WTC11 (cell line): Measurements from ENCODE around the gene SURF6. TPM values are rescaled to one million over a fixed set of nuclear protein-coding genes. Genes with fewer than 3 reads are reported as not detected.

Source experiments
- AR ChIP-seq: fragments of 250-450 bp; sonication (Bioruptor Pico); IDR thresholded peaks from 2 replicates; pipeline ENCODE4 v1.9.0; 2021; ENCODE audit warnings: mild to moderate bottlenecking
- ATF1 ChIP-seq: sonication (generic); formaldehyde crosslinking; IDR thresholded peaks from 2 replicates; pipeline ENCODE4 v1.8.1; 2023; ENCODE audit warnings: mild to moderate bottlenecking, moderate library complexity, missing genetic modification reagents
- CBFB ChIP-seq: sonication (generic); formaldehyde crosslinking; IDR thresholded peaks from 2 replicates; pipeline ENCODE4 v1.8.1; 2022; ENCODE audit warnings: mild to moderate bottlenecking, low read depth, missing genetic modification reagents
- CTCF ChIP-seq: fragments of 200-600 bp; IDR thresholded peaks from 2 replicates; pipeline ENCODE4 v1.8.0; 2022; ENCODE audit warnings: antibody characterized with exemption
- E2F1 ChIP-seq: sonication (generic); formaldehyde crosslinking; IDR thresholded peaks from 2 replicates; pipeline ENCODE4 v1.8.0; 2022; ENCODE audit warnings: mild to moderate bottlenecking, missing genetic modification reagents
- E2F5 ChIP-seq: sonication (generic); formaldehyde crosslinking; IDR thresholded peaks from 2 replicates; pipeline ENCODE4 v1.8.1; 2022; ENCODE audit warnings: mild to moderate bottlenecking, moderate library complexity, missing genetic modification reagents
- ELF4 ChIP-seq: sonication (generic); formaldehyde crosslinking; IDR thresholded peaks from 2 replicates; pipeline ENCODE4 v1.8.1; 2022; ENCODE audit warnings: low read depth, mild to moderate bottlenecking, moderate library complexity, missing genetic modification reagents
- FOXP1 ChIP-seq: sonication (generic); formaldehyde crosslinking; IDR thresholded peaks from 2 replicates; pipeline ENCODE4 v1.8.0; 2022; ENCODE audit warnings: missing genetic modification reagents, mild to moderate bottlenecking, moderate library complexity, borderline replicate concordance
- GRHL2 ChIP-seq: fragments of 250-450 bp; sonication (Bioruptor Pico); IDR thresholded peaks from 2 replicates; pipeline ENCODE4 v1.8.0; 2022; ENCODE audit warnings: mild to moderate bottlenecking, moderate library complexity; ENCODE audit not compliant: insufficient replicate concordance, severe bottlenecking
- HMGA2 ChIP-seq: fragments of 250-450 bp; sonication (Bioruptor Pico); IDR thresholded peaks from 2 replicates; pipeline ENCODE4 v1.4.0; 2021; ENCODE audit warnings: mild to moderate bottlenecking, moderate library complexity
- NFATC4 ChIP-seq: fragments of 250-450 bp; sonication (Bioruptor Pico); IDR thresholded peaks from 2 replicates; pipeline ENCODE4 v1.9.0; 2021; ENCODE audit warnings: mild to moderate bottlenecking
- NFE2L1 ChIP-seq: sonication (generic); formaldehyde crosslinking; IDR thresholded peaks from 2 replicates; pipeline ENCODE4 v1.8.1; 2023; ENCODE audit warnings: missing genetic modification reagents
- NR1H2 ChIP-seq: sonication (generic); formaldehyde crosslinking; IDR thresholded peaks from 2 replicates; pipeline ENCODE4 v1.9.0; 2021; ENCODE audit warnings: mild to moderate bottlenecking, moderate library complexity, missing genetic modification reagents
- TEAD4 ChIP-seq: sonication (generic); formaldehyde crosslinking; IDR thresholded peaks from 2 replicates; pipeline ENCODE4 v1.8.0; 2022; ENCODE audit warnings: mild to moderate bottlenecking, missing genetic modification reagents
- ZBTB21 ChIP-seq: sonication (generic); formaldehyde crosslinking; IDR thresholded peaks from 2 replicates; pipeline ENCODE4 v1.8.1; 2023; ENCODE audit warnings: mild to moderate bottlenecking, missing genetic modification reagents, borderline replicate concordance
- ZBTB43 ChIP-seq: sonication (generic); formaldehyde crosslinking; IDR thresholded peaks from 2 replicates; pipeline ENCODE4 v1.8.1; 2023; ENCODE audit warnings: mild to moderate bottlenecking, missing genetic modification reagents
- ZMAT4 ChIP-seq: fragments of 250-450 bp; sonication (Bioruptor Pico); IDR thresholded peaks from 2 replicates; pipeline ENCODE4 v1.9.0; 2021; ENCODE audit warnings: mild to moderate bottlenecking
- ZNF121 ChIP-seq: sonication (generic); formaldehyde crosslinking; IDR thresholded peaks from 2 replicates; pipeline ENCODE4 v1.8.0; 2023; ENCODE audit warnings: missing genetic modification reagents
- ZNF138 ChIP-seq: sonication (generic); formaldehyde crosslinking; conservative IDR thresholded peaks from 2 replicates; pipeline ENCODE4 v1.8.1; 2022; ENCODE audit warnings: mild to moderate bottlenecking, moderate library complexity, missing genetic modification reagents
- ZNF232 ChIP-seq: sonication (generic); formaldehyde crosslinking; IDR thresholded peaks from 2 replicates; pipeline ENCODE4 v1.8.0; 2022; ENCODE audit warnings: mild to moderate bottlenecking, missing genetic modification reagents
- total RNA-seq: library from RNA; stranded (reverse); gene quantifications from 3 replicates; pipeline ENCODE4 v1.2.3, GENCODE V29; 2021
- TF ChIP-seq, protein P1 (sequence below): fragments of 250-450 bp; sonication (Bioruptor Pico); IDR thresholded peaks from 2 replicates; pipeline ENCODE4 v2.1.2; 2022; ENCODE audit warnings: mild to moderate bottlenecking, moderate library complexity
- TF ChIP-seq, protein P2 (sequence below): sonication (generic); formaldehyde crosslinking; IDR thresholded peaks from 2 replicates; pipeline ENCODE4 v1.8.1; 2023; ENCODE audit warnings: mild to moderate bottlenecking, missing genetic modification reagents, borderline replicate concordance
- TF ChIP-seq, protein P3 (sequence below): sonication (generic); formaldehyde crosslinking; IDR thresholded peaks from 2 replicates; pipeline ENCODE4 v1.8.1; 2023; ENCODE audit warnings: mild to moderate bottlenecking, missing genetic modification reagents, moderate library complexity

Gene SURF6
- total RNA-seq, 1 experiment from 2014 or later: 67.2 TPM

- TF ChIP-seq CBFB (no peak), ZNF121 (CRISPR knock-in tag) (no peak), E2F5 (CRISPR knock-in tag) (no peak), GRHL2 (CRISPR knock-in tag) (no peak), ZBTB43 (CRISPR knock-in tag) (no peak), ZNF138 (0 out of 2 replicates have a peak, but pooled peaks have one; percentile 72), NFE2L1 (CRISPR knock-in tag) (no peak), ZBTB21 (CRISPR knock-in tag) (no peak), ATF1 (no peak), NR1H2 (CRISPR knock-in tag) (no peak), FOXP1 (peak; percentile 58; the same call in 1 of the 2 replicates), AR (CRISPR knock-in tag) (peak; percentile 38), ZMAT4 (CRISPR knock-in tag) (no peak), HMGA2 (CRISPR knock-in tag) (no peak), ZNF232 (no peak; the same call in 1 of the 2 replicates), E2F1 (CRISPR knock-in tag) (no peak), ELF4 (CRISPR knock-in tag) (no peak), TEAD4 (CRISPR knock-in tag) (no peak), CTCF (peak; percentile 43), NFATC4 (CRISPR knock-in tag) (peak; percentile 59; the same call in 1 of the 2 replicates)
- TF ChIP-seq, protein P1, sequence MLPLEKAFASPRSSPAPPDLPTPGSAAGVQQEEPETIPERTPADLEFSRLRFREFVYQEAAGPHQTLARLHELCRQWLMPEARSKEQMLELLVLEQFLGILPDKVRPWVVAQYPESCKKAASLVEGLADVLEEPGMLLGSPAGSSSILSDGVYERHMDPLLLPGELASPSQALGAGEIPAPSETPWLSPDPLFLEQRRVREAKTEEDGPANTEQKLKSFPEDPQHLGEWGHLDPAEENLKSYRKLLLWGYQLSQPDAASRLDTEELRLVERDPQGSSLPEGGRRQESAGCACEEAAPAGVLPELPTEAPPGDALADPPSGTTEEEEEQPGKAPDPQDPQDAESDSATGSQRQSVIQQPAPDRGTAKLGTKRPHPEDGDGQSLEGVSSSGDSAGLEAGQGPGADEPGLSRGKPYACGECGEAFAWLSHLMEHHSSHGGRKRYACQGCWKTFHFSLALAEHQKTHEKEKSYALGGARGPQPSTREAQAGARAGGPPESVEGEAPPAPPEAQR: no peak
- TF ChIP-seq, protein P2, sequence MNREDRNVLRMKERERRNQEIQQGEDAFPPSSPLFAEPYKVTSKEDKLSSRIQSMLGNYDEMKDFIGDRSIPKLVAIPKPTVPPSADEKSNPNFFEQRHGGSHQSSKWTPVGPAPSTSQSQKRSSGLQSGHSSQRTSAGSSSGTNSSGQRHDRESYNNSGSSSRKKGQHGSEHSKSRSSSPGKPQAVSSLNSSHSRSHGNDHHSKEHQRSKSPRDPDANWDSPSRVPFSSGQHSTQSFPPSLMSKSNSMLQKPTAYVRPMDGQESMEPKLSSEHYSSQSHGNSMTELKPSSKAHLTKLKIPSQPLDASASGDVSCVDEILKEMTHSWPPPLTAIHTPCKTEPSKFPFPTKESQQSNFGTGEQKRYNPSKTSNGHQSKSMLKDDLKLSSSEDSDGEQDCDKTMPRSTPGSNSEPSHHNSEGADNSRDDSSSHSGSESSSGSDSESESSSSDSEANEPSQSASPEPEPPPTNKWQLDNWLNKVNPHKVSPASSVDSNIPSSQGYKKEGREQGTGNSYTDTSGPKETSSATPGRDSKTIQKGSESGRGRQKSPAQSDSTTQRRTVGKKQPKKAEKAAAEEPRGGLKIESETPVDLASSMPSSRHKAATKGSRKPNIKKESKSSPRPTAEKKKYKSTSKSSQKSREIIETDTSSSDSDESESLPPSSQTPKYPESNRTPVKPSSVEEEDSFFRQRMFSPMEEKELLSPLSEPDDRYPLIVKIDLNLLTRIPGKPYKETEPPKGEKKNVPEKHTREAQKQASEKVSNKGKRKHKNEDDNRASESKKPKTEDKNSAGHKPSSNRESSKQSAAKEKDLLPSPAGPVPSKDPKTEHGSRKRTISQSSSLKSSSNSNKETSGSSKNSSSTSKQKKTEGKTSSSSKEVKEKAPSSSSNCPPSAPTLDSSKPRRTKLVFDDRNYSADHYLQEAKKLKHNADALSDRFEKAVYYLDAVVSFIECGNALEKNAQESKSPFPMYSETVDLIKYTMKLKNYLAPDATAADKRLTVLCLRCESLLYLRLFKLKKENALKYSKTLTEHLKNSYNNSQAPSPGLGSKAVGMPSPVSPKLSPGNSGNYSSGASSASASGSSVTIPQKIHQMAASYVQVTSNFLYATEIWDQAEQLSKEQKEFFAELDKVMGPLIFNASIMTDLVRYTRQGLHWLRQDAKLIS (CRISPR knock-in tag): no peak
- TF ChIP-seq, protein P3, sequence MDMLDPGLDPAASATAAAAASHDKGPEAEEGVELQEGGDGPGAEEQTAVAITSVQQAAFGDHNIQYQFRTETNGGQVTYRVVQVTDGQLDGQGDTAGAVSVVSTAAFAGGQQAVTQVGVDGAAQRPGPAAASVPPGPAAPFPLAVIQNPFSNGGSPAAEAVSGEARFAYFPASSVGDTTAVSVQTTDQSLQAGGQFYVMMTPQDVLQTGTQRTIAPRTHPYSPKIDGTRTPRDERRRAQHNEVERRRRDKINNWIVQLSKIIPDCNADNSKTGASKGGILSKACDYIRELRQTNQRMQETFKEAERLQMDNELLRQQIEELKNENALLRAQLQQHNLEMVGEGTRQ (CRISPR knock-in tag): no peak
Measured at GRCh38 chr9:133351908-133352634, 16.1 kb upstream of the SURF6 start (continued).
